HepG2 (cell line): ENCODE results near the gene SH3GL1. TPM values are rescaled to one million over a fixed set of nuclear protein-coding genes. Genes with fewer than 3 reads are reported as not detected.
A peak's percentile ranks its signal among the peaks of the same experiment; 100 is the strongest.

Experiments used
- ARID3A ChIP-seq: IDR thresholded peaks from 2 replicates; pipeline ENCODE4 v1.6.1; 2012; ENCODE audit warnings: low read depth, low read length, improper control_type of control experiment
- CC2D1A ChIP-seq: sonication (generic); formaldehyde crosslinking; IDR thresholded peaks from 2 replicates; pipeline ENCODE4 v1.8.1; 2023; ENCODE audit warnings: mild to moderate bottlenecking, missing genetic modification reagents
- CENPT ChIP-seq: sonication (generic); formaldehyde crosslinking; IDR thresholded peaks from 2 replicates; pipeline ENCODE4 v1.8.0; 2022; ENCODE audit warnings: low read depth, mild to moderate bottlenecking, moderate library complexity, missing genetic modification reagents
- ETV6 ChIP-seq: sonication (generic); formaldehyde crosslinking; conservative IDR thresholded peaks from 2 replicates; pipeline ENCODE4 v1.4.0; 2020; ENCODE audit warnings: missing genetic modification reagents
- ISL2 ChIP-seq: sonication (generic); formaldehyde crosslinking; IDR thresholded peaks from 2 replicates; pipeline ENCODE4 v1.5.0; 2020; ENCODE audit warnings: missing genetic modification reagents
- MAZ ChIP-seq, 2 experiments: sonication (generic) in 1 of 2; formaldehyde crosslinking in 1 of 2; IDR thresholded peaks; 2 replicates each; pipeline versions ENCODE4 v1.5.0 to v1.6.1; 2012 to 2020; ENCODE audit warnings: low read depth in 2 of 2, mild to moderate bottlenecking in 2 of 2, borderline replicate concordance in 1 of 2, improper control_type of control experiment in 1 of 2, low read length in 1 of 2, missing genetic modification reagents in 1 of 2, moderate library complexity in 1 of 2
- NFE2L2 ChIP-seq: fragments of 150-350 bp; IDR thresholded peaks from 2 replicates; pipeline ENCODE4 v1.6.1; 2014; ENCODE audit warnings: low read length
- NR3C1 ChIP-seq: sonication (generic); formaldehyde crosslinking; IDR thresholded peaks from 2 replicates; pipeline ENCODE4 v1.4.0; 2020; ENCODE audit warnings: missing genetic modification reagents
- PHF8 ChIP-seq: sonication (generic); formaldehyde crosslinking; IDR thresholded peaks from 2 replicates; pipeline ENCODE4 v1.5.0; 2020; ENCODE audit warnings: missing genetic modification reagents
- POLR2A ChIP-seq, 2 experiments: IDR thresholded peaks; 2 replicates each; pipeline ENCODE4 v1.6.1; 2011; ENCODE audit warnings: low read depth in 2 of 2, low read length in 2 of 2, mild to moderate bottlenecking in 1 of 2, moderate library complexity in 1 of 2; ENCODE audit not compliant: insufficient read depth in 1 of 2
- PRDM10 ChIP-seq: sonication (generic); formaldehyde crosslinking; IDR thresholded peaks from 2 replicates; pipeline ENCODE4 v1.4.0; 2020; ENCODE audit warnings: low read depth, missing genetic modification reagents
- SATB2 ChIP-seq: sonication (generic); formaldehyde crosslinking; IDR thresholded peaks from 2 replicates; pipeline ENCODE4 v1.5.0; 2020; ENCODE audit warnings: missing genetic modification reagents
- SMYD3 ChIP-seq: sonication (generic); formaldehyde crosslinking; IDR thresholded peaks from 2 replicates; pipeline ENCODE4 v1.8.1; 2023; ENCODE audit warnings: mild to moderate bottlenecking, missing genetic modification reagents
- SOX13 ChIP-seq, 3 experiments: fragments of 450-650 bp in 1 of 3; sonication (generic) in 1 of 3; formaldehyde crosslinking in 1 of 3; IDR thresholded peaks in 2 of 3; conservative IDR thresholded peaks in 1 of 3; 2 replicates each; pipeline versions ENCODE4 v1.5.0 to v1.6.1; 2016 to 2020; ENCODE audit warnings: antibody characterized with exemption in 1 of 3, mild to moderate bottlenecking in 1 of 3, missing compliant biosample characterization in 1 of 3, missing genetic modification reagents in 1 of 3, moderate library complexity in 1 of 3
- SPEN ChIP-seq: sonication (generic); formaldehyde crosslinking; IDR thresholded peaks from 2 replicates; pipeline ENCODE4 v1.5.1; 2020; ENCODE audit warnings: low read depth, mild to moderate bottlenecking, missing genetic modification reagents
- ZBTB25 ChIP-seq: IDR thresholded peaks from 2 replicates; pipeline ENCODE4 v1.6.1; 2018; ENCODE audit warnings: missing genetic modification reagents
- ZFP36L1 ChIP-seq: sonication (generic); formaldehyde crosslinking; IDR thresholded peaks from 2 replicates; pipeline ENCODE4 v1.8.0; 2022; ENCODE audit warnings: mild to moderate bottlenecking, missing genetic modification reagents, moderate library complexity
- ZNF484 ChIP-seq: sonication (generic); formaldehyde crosslinking; IDR thresholded peaks from 2 replicates; pipeline ENCODE4 v1.5.1; 2020; ENCODE audit warnings: mild to moderate bottlenecking, low read depth, missing genetic modification reagents, borderline replicate concordance
- ZNF512 ChIP-seq: sonication (generic); formaldehyde crosslinking; IDR thresholded peaks from 2 replicates; pipeline ENCODE4 v1.4.0; 2020; ENCODE audit warnings: mild to moderate bottlenecking, missing genetic modification reagents
- ZNF563 ChIP-seq: sonication (generic); formaldehyde crosslinking; IDR thresholded peaks from 2 replicates; pipeline ENCODE4 v1.8.0; 2022; ENCODE audit warnings: mild to moderate bottlenecking, moderate library complexity, missing genetic modification reagents
- ZNF605 ChIP-seq: sonication (generic); formaldehyde crosslinking; IDR thresholded peaks from 2 replicates; pipeline ENCODE4 v1.8.0; 2022; ENCODE audit warnings: mild to moderate bottlenecking, missing genetic modification reagents
- polyA plus RNA-seq, 8 experiments: library from polyadenylated mRNA; depleted of rRNA in 3 of 8; stranded (reverse) in 7 of 8; unstranded in 1 of 8; fragments of >200 nt; fragmentation: Illumina TruSeq in 4 of 8; extraction: Trizol in 4 of 8; gene quantifications; 2 replicates each; pipeline versions ENCODE4 v1.2.1 to v1.2.3, GENCODE V29; 2011 to 2016; ENCODE audit warnings: low read depth in 4 of 8, missing spikeins in 1 of 8, mixed read lengths in 1 of 8; ENCODE audit not compliant: insufficient read depth in 1 of 8
- total RNA-seq, 5 experiments: library from RNA; depleted of rRNA; stranded (reverse); fragments of >200 nt; fragmentation: Illumina TruSeq; extraction: Trizol; gene quantifications; 2 replicates each; pipeline ENCODE4 v1.2.3, GENCODE V29; 2016; ENCODE audit warnings: low read depth in 1 of 5

Gene SH3GL1
- total and polyA plus RNA-seq, 2 of the 13 experiments (the other 11 are each of a cell fraction or from before 2014, with no cell fraction given), result 33.0 to 45.1 TPM

GRCh38 chr19:4390567-4391305 is 9.6 kb downstream of the SH3GL1 start (continued):
- peak; percentile 26; the same call in 1 of the 2 replicates for TF ChIP-seq PRDM10 (CRISPR knock-in tag)
- TF ChIP-seq NR3C1 (CRISPR knock-in tag), result no peak
- TF ChIP-seq ZNF563, result no peak
- peak; percentile 39; the same call in 1 of the 2 replicates for TF ChIP-seq ZFP36L1 (CRISPR knock-in tag)
- peak; percentile 59 for TF ChIP-seq SOX13 (IDR thresholded peaks at IDR 0.05)
- TF ChIP-seq SOX13 (CRISPR knock-in tag; conservative IDR thresholded peaks at IDR 0.05 in 1 of 2, IDR thresholded peaks at IDR 0.05 in 1 of 2), result peak in 1 of 2 experiments; percentile 72; a peak in 1 of 4 replicates
- TF ChIP-seq ZBTB25 (CRISPR knock-in tag), result peak; percentile 77; the same call in 1 of the 2 replicates
- TF ChIP-seq PHF8, result no peak; the same call in 1 of the 2 replicates
- TF ChIP-seq CENPT, result no peak
- no peak for TF ChIP-seq ZNF512 (CRISPR knock-in tag)
- no peak for TF ChIP-seq ZNF605 (CRISPR knock-in tag)
- peak; percentile 39 to 70; a peak in 3 of 4 replicates for TF ChIP-seq POLR2A (IDR thresholded peaks at IDR 0.05; ENCODE audit: insufficient read depth in 1 of 2, low read depth in 2 of 2, low read length in 2 of 2)
- TF ChIP-seq CC2D1A, result no peak
- TF ChIP-seq NFE2L2, result no peak
- no peak for TF ChIP-seq ETV6 (CRISPR knock-in tag)
- peak; percentile 63; the same call in 1 of the 2 replicates for TF ChIP-seq SMYD3 (CRISPR knock-in tag)
- no peak; the same call in 1 of the 2 replicates for TF ChIP-seq MAZ (IDR thresholded peaks at IDR 0.05; ENCODE audit: borderline replicate concordance, low read depth, low read length)
- no peak for TF ChIP-seq MAZ (CRISPR knock-in tag; IDR thresholded peaks at IDR 0.05; ENCODE audit: low read depth)
- TF ChIP-seq ARID3A, result peak; percentile 78
- peak; percentile 86 for TF ChIP-seq SPEN (CRISPR knock-in tag)
- TF ChIP-seq ZNF484, result no peak
- peak; percentile 73 for TF ChIP-seq ISL2 (CRISPR knock-in tag)
- TF ChIP-seq SATB2, result 0 out of 2 replicates have a peak, but pooled peaks have one; percentile 46
